Kidney (tissue), 14 donors: ENCODE data around the gene GIPR. TPM values are rescaled to one million over a fixed set of nuclear protein-coding genes. Genes with fewer than 3 reads are reported as not detected.

Source experiments
- DNase-seq, 5 donors: peaks; one replicate each; pipeline ENCODE4 v3.0.0-alpha.2; 2013 to 2020
- FAIRE-seq: peaks from 2 replicates; lab custom pipeline; 2012; peaks lifted over from hg19 to GRCh38; lab: Jason Lieb, UNC
- H3K27ac ChIP-seq, 2 donors: one replicate each; pipeline ENCODE4 v1.7.0; 2013; ENCODE audit warnings: low read depth in 2 of 2, low read length in 2 of 2, inconsistent platforms in 1 of 2
- H3K27me3 ChIP-seq: one replicate; pipeline ENCODE4 v1.7.1; 2013; ENCODE audit warnings: low read length, inconsistent platforms; ENCODE audit not compliant: control insufficient read depth, insufficient read depth
- H3K36me3 ChIP-seq, 3 donors: one replicate each; pipeline versions ENCODE4 v1.7.0 to v1.7.1; 2013; ENCODE audit warnings: low read length in 3 of 3, control low read depth in 1 of 3, inconsistent platforms in 1 of 3; ENCODE audit not compliant: insufficient read depth in 3 of 3, control insufficient read depth in 2 of 3
- H3K4me1 ChIP-seq, 3 donors: one replicate each; pipeline versions ENCODE4 v1.7.0 to v1.7.1; 2013; ENCODE audit warnings: low read length in 3 of 3, inconsistent platforms in 1 of 3, low read depth in 1 of 3; ENCODE audit not compliant: control insufficient read depth in 2 of 3, insufficient read depth in 2 of 3
- H3K4me3 ChIP-seq, 3 donors: one replicate each; pipeline versions ENCODE4 v1.7.0 to v1.8.1; 2013; ENCODE audit warnings: low read length in 3 of 3, control low read depth in 1 of 3, inconsistent platforms in 1 of 3
- H3K9ac ChIP-seq, 3 donors: one replicate each; pipeline versions ENCODE4 v1.7.0 to v1.7.1; 2013; ENCODE audit warnings: low read length in 3 of 3, control low read depth in 1 of 3, inconsistent platforms in 1 of 3
- H3K9me3 ChIP-seq, 3 donors: one replicate each; pipeline versions ENCODE4 v1.7.0 to v1.7.1; 2013; ENCODE audit warnings: low read length in 3 of 3, control low read depth in 1 of 3, inconsistent platforms in 1 of 3; ENCODE audit not compliant: control insufficient read depth in 2 of 3, insufficient read depth in 1 of 3
- CTCF ChIP-seq: IDR thresholded peaks from 3 replicates; pipeline ENCODE4 v1.5.1; 2012; ENCODE audit warnings: mild to moderate bottlenecking, moderate library complexity, borderline replicate concordance; ENCODE audit not compliant: insufficient read depth; ENCODE audit errors: extremely low read depth
- intact Hi-C: fragments of 100-400 bp; cut with DNase I; formaldehyde crosslinking; loops from one replicate; pipeline ENCODE4 v1.11.1; 2022
- polyA plus RNA-seq: library from polyadenylated mRNA; stranded (reverse); fragments of 350-450 nt; fragmentation: Illumina TruSeq; extraction: RNeasy Lipid Tissue Mini Kit (QIAGEN cat#74804); gene quantifications from one replicate; pipeline ENCODE4 v1.2.3, GENCODE V29; 2014; ENCODE audit warnings: low read depth, low replicate concordance; ENCODE audit not compliant: insufficient read depth
- total RNA-seq: library from RNA; stranded (reverse); fragmentation: NEBNext Ultra II Directional; extraction: Animal tissue kit (Norgen Biotek cat#: 25700); gene quantifications from one replicate; pipeline ENCODE4 v1.2.1, GENCODE V29; 2021
- donor health status: control.
- donor health status: control.
- donor health status: control.
- donor health status: control.
- donor health status: control.
- donor health status: DM: yes; HTN: yes; CAD: no.
- donor health status: Normal renal cell carcinoma (clear cell type).

The GIPR gene
- total and polyA plus RNA-seq, 2 donors from 2014 or later = 0.65 to 3.3 TPM

- FAIRE-seq (no peak), DNase-seq (peak; percentile 78 to 93 (median 90))
- Histone ChIP-seq H3K4me3 (peak overlapping the region; percentile 30 to 49 (median 47)), H3K9ac (peak overlapping the region in 2 of 3 donors; percentile 39 to 51), H3K4me1 (peaks cover 0 to 21% (median 12%) of the 10 kb centered on the region in 3 donors), H3K27ac (peak overlapping the region; percentile 57 to 76), H3K36me3 (no peaks in the 10 kb centered on the region), H3K27me3 (peaks cover 3% of the 10 kb centered on the region), H3K9me3 (no peaks in the 10 kb centered on the region)
- TF ChIP-seq CTCF = no peak
- intact Hi-C loops = no loop called here
Observed at GRCh38 chr19:45641274-45642105, 26.5 kb upstream of the GIPR start.

- TF ChIP-seq CTCF = peak; percentile 99
- Histone ChIP-seq H3K27ac (no peak overlapping the region), H3K4me1 (peaks cover 0 to 19% (median 8%) of the 10 kb centered on the region in 3 donors), H3K4me3 (no peak overlapping the region), H3K9ac (no peak overlapping the region), H3K27me3 (peaks cover 3% of the 10 kb centered on the region), H3K9me3 (no peaks in the 10 kb centered on the region), H3K36me3 (no peaks in the 10 kb centered on the region)
- DNase-seq = peak; percentile 89 to 92 (median 91)
- FAIRE-seq = no peak
- intact Hi-C loops = no loop called here
Observed at GRCh38 chr19:45643024-45643926, 24.7 kb upstream of the GIPR start.

- no peak for TF ChIP-seq CTCF
- Histone ChIP-seq H3K27ac (no peak overlapping the region), H3K9me3 (no peaks in the 10 kb centered on the region), H3K4me1 (peaks cover 0 to 13% (median 7%) of the 10 kb centered on the region in 3 donors), H3K36me3 (no peaks in the 10 kb centered on the region), H3K4me3 (no peak overlapping the region), H3K27me3 (peaks cover 3% of the 10 kb centered on the region), H3K9ac (no peak overlapping the region)
- FAIRE-seq = no peak
- intact Hi-C loops = no loop called here
- DNase-seq = no peak
Observed at GRCh38 chr19:45643927-45644771, 23.9 kb upstream of the GIPR start.
